OCI-LY1 (cell line): ENCODE measurements around the gene BCAN.

Experiments used
- EZH2 ChIP-seq: fragments of 200-600 bp; sonication (generic), shearing (Covaris generic); IDR thresholded peaks from 2 replicates; pipeline ENCODE4 v1.8.0; 2017; ENCODE audit warnings: borderline replicate concordance, mixed run types, mild to moderate bottlenecking, antibody characterized with exemption, low read length, moderate library complexity, mixed read lengths
- TF ChIP-seq, protein P1 (sequence below): fragments of 200-600 bp; sonication (generic), shearing (Covaris generic); IDR thresholded peaks from 2 replicates; pipeline ENCODE4 v1.5.1; 2017; ENCODE audit warnings: mild to moderate bottlenecking, antibody characterized with exemption, low read length, moderate library complexity, mixed read lengths

DNA sequence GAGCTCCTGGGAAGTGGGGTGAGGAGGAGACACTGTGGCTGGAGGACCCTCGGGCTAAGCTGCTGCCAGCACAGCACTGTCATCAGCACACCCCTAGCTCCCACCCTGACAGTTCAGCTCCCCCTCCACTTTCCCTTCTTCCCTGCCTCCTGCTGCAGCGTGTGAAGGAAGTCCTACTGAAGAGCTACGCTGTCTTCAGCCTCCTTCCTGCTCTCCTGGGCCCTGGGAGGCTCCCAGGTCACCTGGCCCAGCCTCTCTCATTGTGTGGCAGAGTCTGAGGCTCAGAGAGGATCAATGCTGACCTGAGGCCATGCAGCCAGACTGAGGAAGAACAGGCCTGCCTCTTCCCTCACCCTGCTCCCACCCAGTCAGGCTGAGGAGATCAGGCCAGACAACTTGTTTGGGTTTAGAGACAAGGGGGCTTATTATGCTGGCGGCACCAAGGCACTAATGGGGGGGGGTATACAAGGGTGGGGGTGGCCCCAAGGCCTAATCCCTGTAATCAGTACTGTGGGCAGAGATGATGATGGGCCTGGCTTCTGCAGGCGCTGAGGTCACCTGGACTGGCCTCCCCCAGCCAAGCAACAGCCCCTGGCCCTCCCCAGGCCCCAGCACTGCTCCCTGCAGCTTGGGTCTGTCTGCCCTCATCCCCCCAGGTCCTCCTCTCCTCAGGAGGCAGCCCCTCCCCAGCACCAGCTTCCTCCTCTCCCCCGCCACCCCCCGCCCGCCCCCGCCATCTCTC lies 26.2 kb downstream of the BCAN start:
- TF ChIP-seq, protein P1, sequence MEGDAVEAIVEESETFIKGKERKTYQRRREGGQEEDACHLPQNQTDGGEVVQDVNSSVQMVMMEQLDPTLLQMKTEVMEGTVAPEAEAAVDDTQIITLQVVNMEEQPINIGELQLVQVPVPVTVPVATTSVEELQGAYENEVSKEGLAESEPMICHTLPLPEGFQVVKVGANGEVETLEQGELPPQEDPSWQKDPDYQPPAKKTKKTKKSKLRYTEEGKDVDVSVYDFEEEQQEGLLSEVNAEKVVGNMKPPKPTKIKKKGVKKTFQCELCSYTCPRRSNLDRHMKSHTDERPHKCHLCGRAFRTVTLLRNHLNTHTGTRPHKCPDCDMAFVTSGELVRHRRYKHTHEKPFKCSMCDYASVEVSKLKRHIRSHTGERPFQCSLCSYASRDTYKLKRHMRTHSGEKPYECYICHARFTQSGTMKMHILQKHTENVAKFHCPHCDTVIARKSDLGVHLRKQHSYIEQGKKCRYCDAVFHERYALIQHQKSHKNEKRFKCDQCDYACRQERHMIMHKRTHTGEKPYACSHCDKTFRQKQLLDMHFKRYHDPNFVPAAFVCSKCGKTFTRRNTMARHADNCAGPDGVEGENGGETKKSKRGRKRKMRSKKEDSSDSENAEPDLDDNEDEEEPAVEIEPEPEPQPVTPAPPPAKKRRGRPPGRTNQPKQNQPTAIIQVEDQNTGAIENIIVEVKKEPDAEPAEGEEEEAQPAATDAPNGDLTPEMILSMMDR: no peak
- no peak for TF ChIP-seq EZH2
